A549 (cell line): ENCODE measurements around the gene EIF4B. TPM values are rescaled to one million over a fixed set of nuclear protein-coding genes. Genes with fewer than 3 reads are reported as not detected.
A peak's percentile ranks its signal among the peaks of the same experiment; 100 is the strongest.

Source experiments
- ATAC-seq, 2 experiments: fragments of 200-7000 bp in 1 of 2; fragments of >200 bp in 1 of 2; cut with Nextera tagmentation in 1 of 2; cut with Tn5 transposase in 1 of 2; 3 replicates each; pipeline versions ENCODE4 v1.8.0 to v1.9.1; 2018 to 2020; ENCODE audit warnings: mild to moderate bottlenecking in 1 of 2, moderate library complexity in 1 of 2
- CTCF ChIA-PET: fragments of 300-600 bp; sonication (Branson Sonifier 250); formaldehyde crosslinking; extraction: SDS; loops from one replicate; lab custom pipeline; 2021; ENCODE audit warnings: antibody characterized with exemption, inconsistent platforms; lab: Yijun Ruan, JAX
- POLR2A ChIA-PET: fragments of 350-600 bp; formaldehyde crosslinking; extraction: SDS; loops from one replicate; lab custom pipeline; 2021; ENCODE audit warnings: antibody characterized with exemption, inconsistent platforms; lab: Yijun Ruan, JAX
- DNase-seq, 2 experiments: peaks; one replicate each; pipeline versions ENCODE4 v3.0.0 to v3.0.0-alpha.2; 2011 to 2016; ENCODE audit warnings: low read depth in 1 of 2, low spot score in 1 of 2
- FAIRE-seq: peaks from 2 replicates; lab custom pipeline; 2011; peaks lifted over from hg19 to GRCh38; lab: Jason Lieb, UNC
- H3K27ac ChIP-seq, 2 experiments: fragments of >200 bp; sonication (Bioruptor Twin); formaldehyde crosslinking; 3 replicates each; pipeline ENCODE4 v1.5.1; 2016 to 2017
- H3K4me1 ChIP-seq: fragments of >200 bp; sonication (Bioruptor Twin); formaldehyde crosslinking; 3 replicates; pipeline ENCODE4 v1.6.1; 2016
- H3K4me2 ChIP-seq: fragments of >200 bp; sonication (Bioruptor Twin); formaldehyde crosslinking; 3 replicates; pipeline ENCODE4 v1.6.1; 2016
- H3K4me3 ChIP-seq: fragments of >200 bp; sonication (Bioruptor Twin); formaldehyde crosslinking; 3 replicates; pipeline ENCODE4 v1.5.1; 2016
- H3K9me3 ChIP-seq: fragments of >200 bp; sonication (Bioruptor Twin); formaldehyde crosslinking; 3 replicates; pipeline ENCODE4 v1.6.1; 2016
- BHLHE40 ChIP-seq: IDR thresholded peaks from 2 replicates; pipeline ENCODE4 v1.6.1; 2012; ENCODE audit warnings: low read depth, low read length, inconsistent platforms
- CBX2 ChIP-seq: fragments of 200-600 bp; sonication (generic); IDR thresholded peaks from 2 replicates; pipeline ENCODE4 v1.6.1; 2016; ENCODE audit warnings: low read depth, mild to moderate bottlenecking, borderline replicate concordance
- EP300 ChIP-seq, 2 experiments: fragments of >200 bp; sonication (Bioruptor Twin); formaldehyde crosslinking; IDR thresholded peaks; 2 replicates in 1 of 2; 3 replicates in 1 of 2; pipeline ENCODE4 v1.6.1; 2016 to 2017
- FOXS1 ChIP-seq: fragments of 250-450 bp; sonication (Bioruptor Pico); IDR thresholded peaks from 2 replicates; pipeline ENCODE4 v1.5.0; 2020; ENCODE audit warnings: mild to moderate bottlenecking, moderate library complexity
- HOXA7 ChIP-seq: fragments of 250-450 bp; sonication (Bioruptor Pico); IDR thresholded peaks from 2 replicates; pipeline ENCODE4 v1.5.0; 2020; ENCODE audit warnings: mild to moderate bottlenecking, moderate library complexity
- HOXB13 ChIP-seq: fragments of 250-450 bp; sonication (Bioruptor Pico); IDR thresholded peaks from 2 replicates; pipeline ENCODE4 v1.5.0; 2020; ENCODE audit warnings: low read depth, mild to moderate bottlenecking, moderate library complexity
- JUN ChIP-seq, 2 experiments: fragments of >200 bp; sonication (Bioruptor Twin); formaldehyde crosslinking; IDR thresholded peaks; 2 replicates in 1 of 2; 3 replicates in 1 of 2; pipeline ENCODE4 v1.6.1; 2016 to 2017
- KDM5A ChIP-seq: fragments of 200-600 bp; sonication (generic); IDR thresholded peaks from 2 replicates; pipeline ENCODE4 v1.6.1; 2016; ENCODE audit warnings: antibody characterized with exemption, mild to moderate bottlenecking
- MYC ChIP-seq: IDR thresholded peaks from 2 replicates; pipeline ENCODE4 v1.6.1; 2012; ENCODE audit warnings: mild to moderate bottlenecking, inconsistent platforms, low read length, improper control_type of control experiment, borderline replicate concordance
- NR3C1 ChIP-seq: fragments of >200 bp; sonication (Bioruptor Twin); formaldehyde crosslinking; IDR thresholded peaks from 3 replicates; pipeline ENCODE4 v1.6.1; 2017
- POLR2A ChIP-seq: IDR thresholded peaks from 2 replicates; pipeline ENCODE4 v1.6.1; 2012; ENCODE audit warnings: mild to moderate bottlenecking, low read length
- RCOR1 ChIP-seq: fragments of 150-350 bp; IDR thresholded peaks from 2 replicates; pipeline ENCODE4 v1.6.1; 2014; ENCODE audit warnings: antibody characterized with exemption, low read length, low read depth
- RFX5 ChIP-seq: fragments of 450-650 bp; IDR thresholded peaks from 2 replicates; pipeline ENCODE4 v1.7.1; 2014; ENCODE audit warnings: antibody characterized with exemption, mild to moderate bottlenecking, moderate library complexity
- SMC3 ChIP-seq: fragments of >200 bp; sonication (Bioruptor Twin); formaldehyde crosslinking; IDR thresholded peaks from 3 replicates; pipeline ENCODE4 v1.6.1; 2018; ENCODE audit warnings: inconsistent platforms
- TFCP2L1 ChIP-seq: fragments of 250-450 bp; sonication (Bioruptor Pico); IDR thresholded peaks from 2 replicates; pipeline ENCODE4 v1.5.0; 2021; ENCODE audit warnings: mild to moderate bottlenecking
- ZC3H11A ChIP-seq: fragments of 450-650 bp; IDR thresholded peaks from 2 replicates; pipeline ENCODE4 v1.6.1; 2014; ENCODE audit warnings: antibody characterized with exemption, mild to moderate bottlenecking
- ZSCAN20 ChIP-seq: fragments of 250-450 bp; sonication (Bioruptor Pico); IDR thresholded peaks from 2 replicates; pipeline ENCODE4 v1.8.0; 2022; ENCODE audit warnings: mild to moderate bottlenecking, moderate library complexity
- WGBS: methylation state at CpG from one replicate; pipeline ENCODE4 v1.1.6; 2017; ENCODE audit errors: missing lambda C conversion rate; 5-methylcytosine and 5-hydroxymethylcytosine counted together
- polyA plus RNA-seq, 4 experiments: library from polyadenylated mRNA; depleted of rRNA in 3 of 4; stranded (reverse); fragments of >200 nt; fragmentation: RNase III in 1 of 4; extraction: RNeasy Plus Mini Kit Qiagen cat#74134 plus additional on column Dnase treatment in 1 of 4; gene quantifications; 2 replicates in 3 of 4; 3 replicates in 1 of 4; pipeline ENCODE4 v1.2.3, GENCODE V29; 2011 to 2017
- TF ChIP-seq, protein P1 (sequence below): fragments of 250-450 bp; sonication (Bioruptor Pico); IDR thresholded peaks from 2 replicates; pipeline ENCODE4 v1.5.0; 2020; ENCODE audit warnings: low read depth, mild to moderate bottlenecking, moderate library complexity
- TF ChIP-seq, protein P2 (sequence below): fragments of 200-600 bp; sonication (generic); IDR thresholded peaks from 2 replicates; pipeline ENCODE4 v1.6.1; 2016; ENCODE audit warnings: antibody characterized with exemption, mild to moderate bottlenecking, moderate library complexity
- TF ChIP-seq, protein P3 (sequence below): fragments of 450-650 bp; IDR thresholded peaks from 2 replicates; pipeline ENCODE4 v1.6.1; 2014; ENCODE audit warnings: antibody characterized with exemption
- TF ChIP-seq, protein P4 (sequence below): IDR thresholded peaks from 2 replicates; pipeline ENCODE4 v1.6.1; 2012

EIF4B gene
- polyA plus RNA-seq, 2 of the 4 experiments (the other 2 are of a cell fraction) = 377 to 650 TPM

DNA sequence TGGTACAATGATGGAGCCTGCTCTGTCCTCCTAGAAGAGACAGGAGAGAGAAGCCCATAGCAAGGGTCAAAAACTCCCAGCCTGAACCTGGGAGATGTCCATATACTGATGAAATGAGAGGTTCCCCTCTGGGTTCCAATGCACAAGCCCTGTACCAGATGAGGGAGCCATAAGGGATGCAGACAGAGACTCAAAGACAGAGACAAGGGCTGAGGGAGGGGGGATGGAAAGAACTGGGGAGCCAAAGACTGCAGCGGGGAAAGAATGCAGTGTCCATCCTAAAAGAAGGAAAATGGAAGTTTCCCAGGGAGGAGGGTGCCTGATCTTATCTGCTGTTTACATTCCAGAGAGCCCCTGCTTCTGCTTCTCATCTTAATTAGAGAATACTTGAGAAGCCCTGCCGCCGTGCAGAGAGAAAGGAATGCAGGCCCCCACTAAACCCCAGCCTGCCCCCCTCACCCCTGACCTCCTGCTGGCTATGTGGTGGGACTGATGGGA, 29.6 kb upstream of the EIF4B start (continued):
- TF ChIP-seq, protein P1, sequence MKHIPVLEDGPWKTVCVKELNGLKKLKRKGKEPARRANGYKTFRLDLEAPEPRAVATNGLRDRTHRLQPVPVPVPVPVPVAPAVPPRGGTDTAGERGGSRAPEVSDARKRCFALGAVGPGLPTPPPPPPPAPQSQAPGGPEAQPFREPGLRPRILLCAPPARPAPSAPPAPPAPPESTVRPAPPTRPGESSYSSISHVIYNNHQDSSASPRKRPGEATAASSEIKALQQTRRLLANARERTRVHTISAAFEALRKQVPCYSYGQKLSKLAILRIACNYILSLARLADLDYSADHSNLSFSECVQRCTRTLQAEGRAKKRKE (CRISPR knock-in tag) = no peak
- TF ChIP-seq RCOR1 = no peak

DNA sequence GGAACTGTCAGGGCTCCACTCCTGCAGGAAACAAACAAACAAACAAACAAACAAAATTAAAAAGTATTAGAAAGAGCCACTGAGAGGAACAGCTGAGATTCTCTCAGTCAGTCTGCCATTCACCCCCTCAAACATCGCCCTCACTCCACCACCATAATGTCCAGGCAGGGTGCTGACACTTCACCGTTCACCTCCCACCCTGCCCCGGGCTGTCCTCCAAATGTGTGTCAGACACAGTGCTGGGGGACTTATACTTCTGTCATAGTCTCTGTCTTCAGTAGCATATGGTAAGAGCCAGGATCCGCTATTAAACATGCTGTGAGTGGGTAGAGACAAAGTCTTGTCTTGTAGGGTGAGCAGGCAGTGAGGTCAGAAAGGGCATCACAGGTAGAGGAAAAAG, 29.1 kb upstream of the EIF4B start:
- POLR2A ChIA-PET = interaction anchor here (0.6 to 1.0 kb wide), 4 partner anchors 26 to 82 kb away, joined by 3 to 4 read pairs (median 4); partner anchors contain the start of genes EIF4B and KRT8
- TF ChIP-seq POLR2A (no peak), TFCP2L1 (no peak), SMC3 (no peak), EP300 (IDR thresholded peaks at IDR 0.05) (no peak), KDM5A (no peak), ZSCAN20 (CRISPR knock-in tag) (no peak), BHLHE40 (no peak), CBX2 (no peak), ZC3H11A (no peak), FOXS1 (CRISPR knock-in tag) (no peak), HOXB13 (CRISPR knock-in tag) (no peak), MYC (no peak), RFX5 (no peak), HOXA7 (CRISPR knock-in tag) (no peak)
- TF ChIP-seq, protein P2, sequence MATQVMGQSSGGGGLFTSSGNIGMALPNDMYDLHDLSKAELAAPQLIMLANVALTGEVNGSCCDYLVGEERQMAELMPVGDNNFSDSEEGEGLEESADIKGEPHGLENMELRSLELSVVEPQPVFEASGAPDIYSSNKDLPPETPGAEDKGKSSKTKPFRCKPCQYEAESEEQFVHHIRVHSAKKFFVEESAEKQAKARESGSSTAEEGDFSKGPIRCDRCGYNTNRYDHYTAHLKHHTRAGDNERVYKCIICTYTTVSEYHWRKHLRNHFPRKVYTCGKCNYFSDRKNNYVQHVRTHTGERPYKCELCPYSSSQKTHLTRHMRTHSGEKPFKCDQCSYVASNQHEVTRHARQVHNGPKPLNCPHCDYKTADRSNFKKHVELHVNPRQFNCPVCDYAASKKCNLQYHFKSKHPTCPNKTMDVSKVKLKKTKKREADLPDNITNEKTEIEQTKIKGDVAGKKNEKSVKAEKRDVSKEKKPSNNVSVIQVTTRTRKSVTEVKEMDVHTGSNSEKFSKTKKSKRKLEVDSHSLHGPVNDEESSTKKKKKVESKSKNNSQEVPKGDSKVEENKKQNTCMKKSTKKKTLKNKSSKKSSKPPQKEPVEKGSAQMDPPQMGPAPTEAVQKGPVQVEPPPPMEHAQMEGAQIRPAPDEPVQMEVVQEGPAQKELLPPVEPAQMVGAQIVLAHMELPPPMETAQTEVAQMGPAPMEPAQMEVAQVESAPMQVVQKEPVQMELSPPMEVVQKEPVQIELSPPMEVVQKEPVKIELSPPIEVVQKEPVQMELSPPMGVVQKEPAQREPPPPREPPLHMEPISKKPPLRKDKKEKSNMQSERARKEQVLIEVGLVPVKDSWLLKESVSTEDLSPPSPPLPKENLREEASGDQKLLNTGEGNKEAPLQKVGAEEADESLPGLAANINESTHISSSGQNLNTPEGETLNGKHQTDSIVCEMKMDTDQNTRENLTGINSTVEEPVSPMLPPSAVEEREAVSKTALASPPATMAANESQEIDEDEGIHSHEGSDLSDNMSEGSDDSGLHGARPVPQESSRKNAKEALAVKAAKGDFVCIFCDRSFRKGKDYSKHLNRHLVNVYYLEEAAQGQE = no peak
- TF ChIP-seq, protein P3, sequence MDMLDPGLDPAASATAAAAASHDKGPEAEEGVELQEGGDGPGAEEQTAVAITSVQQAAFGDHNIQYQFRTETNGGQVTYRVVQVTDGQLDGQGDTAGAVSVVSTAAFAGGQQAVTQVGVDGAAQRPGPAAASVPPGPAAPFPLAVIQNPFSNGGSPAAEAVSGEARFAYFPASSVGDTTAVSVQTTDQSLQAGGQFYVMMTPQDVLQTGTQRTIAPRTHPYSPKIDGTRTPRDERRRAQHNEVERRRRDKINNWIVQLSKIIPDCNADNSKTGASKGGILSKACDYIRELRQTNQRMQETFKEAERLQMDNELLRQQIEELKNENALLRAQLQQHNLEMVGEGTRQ = no peak
- TF ChIP-seq, protein P4, sequence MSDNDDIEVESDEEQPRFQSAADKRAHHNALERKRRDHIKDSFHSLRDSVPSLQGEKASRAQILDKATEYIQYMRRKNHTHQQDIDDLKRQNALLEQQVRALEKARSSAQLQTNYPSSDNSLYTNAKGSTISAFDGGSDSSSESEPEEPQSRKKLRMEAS = no peak
- TF ChIP-seq, all 56 proteins: peak for 0
- 84% methylated on average over 4 of the region's 4 CpGs for WGBS
- Histone ChIP-seq H3K9me3 (no peaks in the 10 kb centered on the region), H3K4me2 (peak overlapping the region; percentile 55), H3K4me1 (peaks cover 58% of the 10 kb centered on the region), H3K4me3 (no peak overlapping the region), H3K27ac (peak overlapping the region; percentile 90 to 91)
- FAIRE-seq = no peak
- CTCF ChIA-PET = interaction anchor here (0.6 to 44.4 kb wide), 16 partner anchors 9 to 839 kb away, joined by 3 to 1736 read pairs (median 4); partner anchors contain the start of genes KRT18 and KRT8
- DNase-seq = no peak
- no peak for ATAC-seq

DNA sequence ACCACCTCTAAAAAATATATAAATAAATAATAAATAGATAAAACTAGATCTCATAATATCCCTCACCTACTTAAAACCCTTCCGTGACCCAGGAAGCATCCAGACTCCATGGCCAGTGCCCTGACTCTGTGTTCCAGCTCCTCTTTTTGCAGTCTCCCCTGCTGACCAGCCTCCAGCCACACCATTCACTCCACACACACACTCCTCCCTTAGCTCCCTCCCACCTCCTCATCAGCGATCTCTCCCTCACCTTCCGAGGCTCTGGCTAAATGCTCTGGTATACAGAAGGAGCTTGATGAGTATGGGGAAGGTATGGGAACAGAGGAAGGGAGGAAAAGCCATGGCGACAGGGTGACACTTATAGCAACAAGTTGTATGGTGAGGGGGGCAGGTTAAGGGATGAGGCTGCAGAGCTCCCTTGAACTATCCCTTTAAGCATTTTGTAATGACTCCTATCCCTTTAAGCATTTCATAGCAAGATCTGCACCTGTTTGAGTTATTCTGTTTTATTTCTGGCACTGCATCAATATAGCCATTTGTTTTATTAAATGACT, 26.1 kb upstream of the EIF4B start:
- FAIRE-seq = no peak

More for the DNA sequence above, 26.1 kb upstream of the EIF4B start:
- ATAC-seq (no peak), DNase-seq (peak in 1 of 2 experiments; percentile 52)
- Histone ChIP-seq H3K4me1 (peaks cover 35% of the 10 kb centered on the region), H3K4me2 (0 out of 3 replicates have a peak overlapping the region, but pooled peaks have one; percentile 4), H3K9me3 (no peaks in the 10 kb centered on the region), H3K27ac (peak overlapping the region; percentile 24 to 91), H3K4me3 (no peak overlapping the region)
- WGBS = 27% methylated on average over 4 of the region's 4 CpGs
- POLR2A ChIA-PET = interaction anchor here (1.2 to 2.8 kb wide), 7 partner anchors 9 to 832 kb away, joined by 3 to 19 read pairs (median 4); partner anchors contain the start of genes EIF4B and KRT8
- CTCF ChIA-PET = interaction anchor here (0.6 to 44.4 kb wide), 59 partner anchors 12 to 1013 kb away, joined by 3 to 1736 read pairs (median 6); partner anchors contain the start of genes EIF4B, KRT18, KRT74 and KRT8
- TF ChIP-seq JUN (IDR thresholded peaks at IDR 0.05) (no peak), NR3C1 (no peak)
